Ishikawa (cell line): Measurements from ENCODE around the gene FAM90A1.
A peak's percentile ranks its signal among the peaks of the same experiment; 100 is the strongest.
"Not testable (repeated sequence)": the region's sequence is repeated elsewhere in the genome, so short reads cannot be mapped to it uniquely, and the experiment has no call there.

ENCODE experiments used
- CEBPB ChIP-seq: IDR thresholded peaks from 2 replicates; pipeline ENCODE4 v1.6.1; 2012
- CREB1 ChIP-seq: IDR thresholded peaks from 2 replicates; pipeline ENCODE4 v1.6.1; 2012; ENCODE audit warnings: low read depth
- EP300 ChIP-seq: IDR thresholded peaks from 2 replicates; pipeline ENCODE4 v1.6.1; 2012; ENCODE audit warnings: borderline replicate concordance
- FOXM1 ChIP-seq: IDR thresholded peaks from 2 replicates; pipeline ENCODE4 v1.6.1; 2012; ENCODE audit warnings: low read depth, borderline replicate concordance
- NFIC ChIP-seq: IDR thresholded peaks from 2 replicates; pipeline ENCODE4 v1.6.1; 2012
- RAD21 ChIP-seq: IDR thresholded peaks from 2 replicates; pipeline ENCODE4 v1.6.1; 2012; ENCODE audit warnings: low read depth
- TAF1 ChIP-seq: IDR thresholded peaks from 2 replicates; pipeline ENCODE4 v1.6.1; 2012; ENCODE audit warnings: low read depth, mild to moderate bottlenecking
- TEAD4 ChIP-seq: IDR thresholded peaks from 2 replicates; pipeline ENCODE4 v1.6.1; 2012
- YY1 ChIP-seq: IDR thresholded peaks from 2 replicates; pipeline ENCODE4 v1.6.1; 2012; ENCODE audit warnings: low read depth
- ZBTB7A ChIP-seq: IDR thresholded peaks from 2 replicates; pipeline ENCODE4 v1.6.1; 2012; ENCODE audit warnings: low read depth
- TF ChIP-seq, protein P1 (sequence below): IDR thresholded peaks from 2 replicates; pipeline ENCODE4 v1.6.1; 2012; ENCODE audit warnings: low read depth, mild to moderate bottlenecking

DNA sequence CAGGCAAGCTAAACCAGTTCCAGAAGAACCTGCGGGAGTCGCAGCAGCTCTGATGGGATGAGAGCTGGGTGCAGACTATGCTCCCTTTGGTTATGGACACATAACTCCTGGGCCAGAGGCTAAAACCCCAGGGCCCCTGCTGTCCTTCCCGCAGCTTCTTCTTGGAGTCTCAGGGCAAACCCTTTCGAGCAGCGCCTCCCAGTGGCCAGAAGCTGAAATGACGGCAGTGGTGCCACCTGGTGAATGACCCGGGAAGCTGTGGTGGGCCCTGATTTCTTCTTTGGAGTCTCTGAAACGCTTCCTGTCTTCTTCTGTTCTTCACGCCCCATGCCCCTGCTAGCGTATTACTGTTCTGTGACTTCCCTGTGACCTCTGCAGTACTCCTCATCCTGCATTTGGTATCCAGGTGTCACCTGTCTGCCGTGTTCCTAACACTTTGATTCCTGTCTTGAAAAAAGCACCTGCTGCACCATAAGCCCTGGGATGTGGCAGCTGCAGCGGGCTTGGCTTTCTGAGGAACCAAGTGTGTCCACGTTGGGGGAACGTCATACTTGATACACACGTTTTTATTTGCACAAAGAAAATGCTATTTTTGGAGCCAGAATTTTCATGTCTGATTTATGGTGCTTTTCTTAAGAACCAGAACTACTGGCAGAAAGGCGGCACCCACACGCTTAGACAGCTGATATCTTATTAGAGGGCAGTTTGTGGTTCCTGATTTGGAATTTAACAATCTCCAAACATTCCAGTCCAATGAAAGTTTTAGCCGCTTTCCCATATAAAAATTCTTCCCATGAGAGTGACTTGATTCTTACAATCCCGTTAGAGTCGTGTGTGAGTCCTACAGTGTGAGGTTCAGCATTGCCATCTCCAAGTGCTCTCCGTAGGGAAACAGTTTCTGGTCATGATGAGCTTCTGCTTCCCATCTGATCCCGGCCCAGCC, 4.5 kb upstream of the FAM90A1 start:
- TF ChIP-seq, protein P1, sequence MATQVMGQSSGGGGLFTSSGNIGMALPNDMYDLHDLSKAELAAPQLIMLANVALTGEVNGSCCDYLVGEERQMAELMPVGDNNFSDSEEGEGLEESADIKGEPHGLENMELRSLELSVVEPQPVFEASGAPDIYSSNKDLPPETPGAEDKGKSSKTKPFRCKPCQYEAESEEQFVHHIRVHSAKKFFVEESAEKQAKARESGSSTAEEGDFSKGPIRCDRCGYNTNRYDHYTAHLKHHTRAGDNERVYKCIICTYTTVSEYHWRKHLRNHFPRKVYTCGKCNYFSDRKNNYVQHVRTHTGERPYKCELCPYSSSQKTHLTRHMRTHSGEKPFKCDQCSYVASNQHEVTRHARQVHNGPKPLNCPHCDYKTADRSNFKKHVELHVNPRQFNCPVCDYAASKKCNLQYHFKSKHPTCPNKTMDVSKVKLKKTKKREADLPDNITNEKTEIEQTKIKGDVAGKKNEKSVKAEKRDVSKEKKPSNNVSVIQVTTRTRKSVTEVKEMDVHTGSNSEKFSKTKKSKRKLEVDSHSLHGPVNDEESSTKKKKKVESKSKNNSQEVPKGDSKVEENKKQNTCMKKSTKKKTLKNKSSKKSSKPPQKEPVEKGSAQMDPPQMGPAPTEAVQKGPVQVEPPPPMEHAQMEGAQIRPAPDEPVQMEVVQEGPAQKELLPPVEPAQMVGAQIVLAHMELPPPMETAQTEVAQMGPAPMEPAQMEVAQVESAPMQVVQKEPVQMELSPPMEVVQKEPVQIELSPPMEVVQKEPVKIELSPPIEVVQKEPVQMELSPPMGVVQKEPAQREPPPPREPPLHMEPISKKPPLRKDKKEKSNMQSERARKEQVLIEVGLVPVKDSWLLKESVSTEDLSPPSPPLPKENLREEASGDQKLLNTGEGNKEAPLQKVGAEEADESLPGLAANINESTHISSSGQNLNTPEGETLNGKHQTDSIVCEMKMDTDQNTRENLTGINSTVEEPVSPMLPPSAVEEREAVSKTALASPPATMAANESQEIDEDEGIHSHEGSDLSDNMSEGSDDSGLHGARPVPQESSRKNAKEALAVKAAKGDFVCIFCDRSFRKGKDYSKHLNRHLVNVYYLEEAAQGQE = not testable (repeated sequence)
- TF ChIP-seq YY1, TAF1, EP300, CREB1, NFIC, TEAD4, CEBPB, FOXM1, ZBTB7A: not testable (repeated sequence)
- peak; percentile 69 for TF ChIP-seq RAD21
